Body of pancreas (tissue), 4 donors: ENCODE measurements around the gene GALP.

Experiments
- CTCF ChIP-seq, 7 experiments: fragments of 450-650 bp in 4 of 7; fragments of 200-600 bp in 3 of 7; sonication (generic) in 3 of 7; IDR thresholded peaks; one replicate each; pipeline ENCODE4 v1.5.1; 2016 to 2019; ENCODE audit warnings: antibody characterized with exemption in 7 of 7
- POLR2A ChIP-seq, 3 donors: fragments of 450-650 bp; IDR thresholded peaks; one replicate each; pipeline ENCODE4 v1.6.1; 2016; ENCODE audit warnings: antibody characterized with exemption in 3 of 3, mild to moderate bottlenecking in 2 of 3

- TF ChIP-seq CTCF (IDR thresholded peaks at IDR 0.05) (no peak), POLR2A (IDR thresholded peaks at IDR 0.05) (no peak)
Observed at GRCh38 chr19:56139847-56140582, 35.8 kb upstream of the GALP start.
